GM13976 (cell line): ENCODE measurements around the gene TMEM214.

Source experiments
- DNase-seq: peaks from one replicate; pipeline ENCODE4 v3.0.0; 2012; ENCODE audit warnings: low spot score
- in situ Hi-C: fragments of 300-500 bp; cut with MboI; formaldehyde crosslinking; loops from one replicate; pipeline ENCODE4 v1.12.0; 2022; ENCODE audit warnings: low sequenced_read_pairs, mixed read lengths, inconsistent platforms; ENCODE audit not compliant: unreplicated experiment
- TF ChIP-seq, protein P1 (sequence below): IDR thresholded peaks from 2 replicates; pipeline ENCODE4 v1.5.1; 2012; ENCODE audit warnings: borderline replicate concordance, mild to moderate bottlenecking; ENCODE audit not compliant: insufficient read depth; ENCODE audit errors: extremely low read depth, missing control alignments, control extremely low read depth

TMEM214 gene

DNA sequence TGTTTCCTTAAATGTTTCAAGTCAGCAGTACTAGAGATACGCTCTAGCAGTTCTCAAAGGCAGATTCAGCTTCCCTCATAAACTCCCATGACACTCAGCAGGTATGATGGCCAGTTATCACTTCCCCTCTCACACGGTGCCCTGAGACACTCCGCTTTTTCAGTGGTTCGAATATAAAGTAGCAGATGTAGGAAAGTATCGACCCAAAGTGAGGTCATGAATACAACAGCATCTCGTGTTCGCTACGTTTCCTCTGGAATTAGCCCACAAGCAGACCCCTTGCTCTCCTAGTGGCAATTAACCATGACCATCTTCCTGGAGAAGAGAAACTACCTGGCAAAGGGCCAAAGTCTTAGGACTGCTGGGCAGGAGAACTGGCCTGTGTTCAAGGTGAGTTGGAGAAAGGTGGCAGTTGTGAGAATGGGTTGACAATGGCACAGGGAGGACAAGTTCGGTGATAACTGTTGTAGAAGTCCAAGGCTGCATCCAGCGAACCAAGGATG lies 9.4 kb downstream of the TMEM214 start:
- peak; percentile 71 for DNase-seq
- in situ Hi-C loops: no loop called here
- TF ChIP-seq, protein P1, sequence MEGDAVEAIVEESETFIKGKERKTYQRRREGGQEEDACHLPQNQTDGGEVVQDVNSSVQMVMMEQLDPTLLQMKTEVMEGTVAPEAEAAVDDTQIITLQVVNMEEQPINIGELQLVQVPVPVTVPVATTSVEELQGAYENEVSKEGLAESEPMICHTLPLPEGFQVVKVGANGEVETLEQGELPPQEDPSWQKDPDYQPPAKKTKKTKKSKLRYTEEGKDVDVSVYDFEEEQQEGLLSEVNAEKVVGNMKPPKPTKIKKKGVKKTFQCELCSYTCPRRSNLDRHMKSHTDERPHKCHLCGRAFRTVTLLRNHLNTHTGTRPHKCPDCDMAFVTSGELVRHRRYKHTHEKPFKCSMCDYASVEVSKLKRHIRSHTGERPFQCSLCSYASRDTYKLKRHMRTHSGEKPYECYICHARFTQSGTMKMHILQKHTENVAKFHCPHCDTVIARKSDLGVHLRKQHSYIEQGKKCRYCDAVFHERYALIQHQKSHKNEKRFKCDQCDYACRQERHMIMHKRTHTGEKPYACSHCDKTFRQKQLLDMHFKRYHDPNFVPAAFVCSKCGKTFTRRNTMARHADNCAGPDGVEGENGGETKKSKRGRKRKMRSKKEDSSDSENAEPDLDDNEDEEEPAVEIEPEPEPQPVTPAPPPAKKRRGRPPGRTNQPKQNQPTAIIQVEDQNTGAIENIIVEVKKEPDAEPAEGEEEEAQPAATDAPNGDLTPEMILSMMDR: no peak

DNA sequence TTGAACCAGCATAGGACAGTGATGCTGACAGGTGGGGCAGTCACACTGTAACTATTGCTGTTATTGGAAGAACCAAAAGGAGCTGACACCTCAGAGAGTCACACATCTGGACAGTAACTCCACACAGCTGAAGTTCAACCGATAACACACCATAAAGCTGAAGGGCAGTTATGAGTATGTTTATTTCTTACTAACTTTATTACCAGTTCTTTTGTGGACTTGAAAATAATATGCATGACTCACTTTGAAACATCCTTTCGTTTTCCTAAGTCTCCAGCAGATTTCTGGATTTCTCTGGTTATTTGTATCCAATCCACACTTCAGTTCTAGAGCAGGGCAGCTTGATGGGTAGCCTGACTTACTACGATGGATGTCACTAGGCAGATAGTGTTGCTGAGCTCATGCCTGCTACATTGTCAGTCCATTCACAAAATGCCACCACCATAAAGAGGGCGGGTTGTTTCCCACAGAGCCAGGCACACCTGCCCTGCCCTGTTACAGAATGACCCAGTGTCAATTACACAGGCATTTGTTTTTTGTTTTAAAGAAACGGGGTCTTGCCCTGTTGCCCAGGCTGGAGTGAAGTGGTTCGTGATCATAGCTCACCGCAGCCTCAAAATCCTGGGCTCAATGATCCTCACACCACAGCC lies 10.3 kb downstream of the TMEM214 start:
- in situ Hi-C loops: no loop called here
- TF ChIP-seq, protein P1: no peak
- DNase-seq: no peak

DNA sequence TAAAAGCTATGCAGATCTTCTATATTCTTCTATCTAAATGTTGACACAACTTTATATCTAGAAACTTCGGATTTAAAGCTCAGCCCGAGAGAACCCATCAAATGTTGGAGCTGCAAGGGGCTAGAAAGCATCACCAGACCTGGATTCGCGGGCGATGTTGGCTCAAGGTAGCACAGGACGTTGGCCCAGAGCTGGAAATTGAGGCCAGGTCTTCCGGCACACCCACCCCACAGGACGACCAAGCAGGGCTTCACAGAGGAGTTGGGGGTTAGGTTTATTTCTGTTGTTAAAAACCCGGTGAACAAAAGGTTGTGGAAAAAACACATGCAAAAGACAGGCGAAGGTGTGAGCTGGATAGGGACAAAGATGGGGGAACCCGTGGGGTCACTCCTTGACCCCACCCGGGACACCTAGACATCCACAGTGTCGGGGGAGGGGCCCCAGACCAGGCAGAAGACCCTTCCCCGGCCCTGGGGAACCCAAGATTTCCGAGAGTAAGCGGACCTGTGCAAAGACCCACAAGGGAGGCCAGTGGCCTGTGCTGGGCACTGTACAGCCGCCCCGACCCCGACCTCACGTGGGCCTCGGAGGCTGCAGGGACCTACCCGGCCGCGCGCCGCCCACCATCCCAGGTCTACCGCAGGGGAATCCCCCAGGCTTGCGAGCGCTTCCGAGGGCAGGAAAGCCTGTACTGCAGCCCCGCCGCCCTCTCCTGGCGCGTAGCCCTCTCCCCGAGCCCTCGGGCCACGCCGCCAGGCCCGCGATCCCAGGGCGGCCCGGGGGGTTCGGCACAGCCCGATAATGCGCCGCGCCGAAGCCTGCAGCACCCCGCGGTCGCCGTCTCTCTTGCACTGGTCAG lies 16.9 kb downstream of the TMEM214 start:
- DNase-seq: peak; percentile 88
- in situ Hi-C loops: no loop called here
- TF ChIP-seq, protein P1: no peak

DNA sequence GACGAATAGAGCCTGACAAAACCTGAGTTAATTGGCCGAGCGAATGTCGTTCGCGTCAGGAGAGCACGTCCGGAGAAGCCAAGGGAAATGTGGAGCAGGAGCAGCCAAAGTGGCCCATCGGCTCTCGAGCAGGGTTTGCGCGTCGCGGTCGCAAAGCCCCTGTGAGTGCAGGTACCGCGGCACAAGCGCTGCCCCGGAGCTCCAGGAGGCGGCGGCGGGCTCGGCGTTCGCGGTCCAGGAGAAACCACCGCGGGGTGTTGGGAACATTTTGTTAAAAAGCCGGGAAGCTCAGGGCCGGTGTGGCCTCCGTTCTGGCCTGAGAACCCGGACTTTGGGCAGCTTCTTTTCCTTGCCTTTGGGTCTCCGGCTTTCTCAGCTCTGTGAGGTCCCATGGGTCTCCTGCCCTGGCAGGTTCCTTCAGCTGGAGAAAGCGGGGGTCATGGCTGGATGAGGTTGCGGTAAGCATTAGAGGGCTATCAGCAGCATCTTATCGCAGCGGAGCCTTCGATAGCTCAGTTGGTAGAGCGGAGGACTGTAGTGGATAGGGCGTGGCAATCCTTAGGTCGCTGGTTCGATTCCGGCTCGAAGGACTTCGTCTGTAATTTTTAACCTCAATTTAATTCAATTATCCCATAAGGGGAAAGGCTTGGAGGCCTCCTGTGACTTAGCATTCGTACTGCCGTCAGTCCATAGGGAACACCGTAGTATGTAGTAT lies 17.7 kb downstream of the TMEM214 start:
- DNase-seq: peak; percentile 87
- in situ Hi-C loops: no loop called here
- TF ChIP-seq, protein P1: no peak

DNA sequence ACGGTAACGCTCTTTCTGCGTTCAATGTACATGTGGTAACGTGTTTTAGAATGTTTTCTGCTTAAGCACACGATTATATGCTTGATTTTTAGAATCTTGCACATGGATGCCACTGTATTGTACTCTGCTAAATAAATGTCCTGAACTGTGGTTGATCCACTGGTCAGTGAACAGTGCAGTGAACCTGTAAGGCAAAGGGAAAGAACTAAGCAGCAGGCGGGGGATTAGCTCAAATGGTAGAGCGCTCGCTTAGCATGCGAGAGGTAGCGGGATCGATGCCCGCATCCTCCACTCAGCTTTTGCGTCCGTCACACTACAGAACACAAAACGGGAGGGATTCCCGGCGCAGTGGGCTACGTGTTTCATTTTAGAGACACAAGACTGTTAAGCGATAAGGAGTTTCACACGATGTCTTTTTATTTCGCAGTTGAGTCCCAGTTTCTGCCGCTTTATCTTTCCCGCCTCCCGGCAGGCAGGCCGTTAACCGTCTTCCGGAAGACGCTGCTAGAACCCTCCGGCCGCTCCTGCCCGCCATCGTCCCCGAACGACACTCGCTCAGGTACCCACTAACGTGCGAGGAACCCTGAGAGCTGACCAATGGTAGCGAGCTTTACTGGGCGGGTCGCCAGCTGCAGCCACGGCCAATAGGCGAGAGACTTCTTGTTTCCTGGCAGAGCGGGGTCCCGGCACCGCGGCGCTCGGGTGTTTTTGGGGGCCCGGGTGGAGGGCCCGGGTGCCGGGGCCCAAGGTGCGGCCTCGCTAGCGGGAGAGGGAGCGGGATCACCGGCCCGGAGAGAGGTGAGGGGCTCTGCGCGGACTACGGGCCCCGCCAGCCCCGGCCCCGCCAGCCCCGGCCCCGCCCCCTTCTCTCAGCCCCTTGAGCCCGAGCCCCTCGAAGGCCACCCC lies 18.5 kb downstream of the TMEM214 start, which contains the start of gene AGBL5:
TSS of gene AGBL5 (plus strand) at position 673 of the 906 bp plus-strand sequence. CDS start 1,291 bp downstream, outside the sequence.
- TF ChIP-seq, protein P1: no peak
- peak; percentile 99 for DNase-seq
- in situ Hi-C loops: no loop called here
